ENCODE results near the gene PILRA.

PILRA gene

DNA sequence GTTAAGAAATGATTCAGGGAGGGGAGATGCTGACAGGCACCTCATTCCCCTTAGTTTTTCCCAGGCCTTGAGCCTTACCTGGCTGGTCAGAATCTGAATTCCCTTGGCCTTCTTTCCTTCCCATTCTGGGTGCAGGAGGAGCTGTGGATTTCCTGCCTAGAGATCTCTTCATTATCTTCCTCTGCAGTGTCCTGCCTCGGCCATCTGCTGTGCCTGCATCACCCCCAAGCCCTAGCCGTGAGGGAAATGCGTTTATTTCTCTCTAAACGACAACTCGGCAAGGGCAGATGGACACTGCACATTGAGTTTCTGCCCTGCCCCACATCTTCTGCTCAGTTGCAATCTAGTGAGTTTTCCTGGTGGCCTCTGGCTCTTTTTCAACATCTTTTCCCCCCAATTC is 28.5 kb downstream of the PILRA start:
- no peaks in the 10 kb centered on the region for H3K9me3 ChIP-seq (ENCODE audit: control insufficient read depth in 1 of 2, low read length in 2 of 2)
- no peak overlapping the region for H3K27ac ChIP-seq (ENCODE audit: low read depth, low read length)
- H3K9ac ChIP-seq (ENCODE audit: low read depth in 1 of 2, low read length in 2 of 2): no peak overlapping the region
- no peak overlapping the region for H3K4me3 ChIP-seq (ENCODE audit: low read depth in 1 of 2, low read length in 2 of 2)
- peaks cover 4% of the 10 kb centered on the region in 2 donors for H3K4me1 ChIP-seq (ENCODE audit: control insufficient read depth in 1 of 2, insufficient read depth in 2 of 2, low read length in 2 of 2)
- H3K27me3 ChIP-seq (ENCODE audit: control insufficient read depth in 1 of 2, insufficient read depth in 2 of 2, low read length in 2 of 2): no peaks in the 10 kb centered on the region
- H3K36me3 ChIP-seq (ENCODE audit: control insufficient read depth in 1 of 2, insufficient read depth in 2 of 2, low read length in 2 of 2): no peaks in the 10 kb centered on the region

DNA sequence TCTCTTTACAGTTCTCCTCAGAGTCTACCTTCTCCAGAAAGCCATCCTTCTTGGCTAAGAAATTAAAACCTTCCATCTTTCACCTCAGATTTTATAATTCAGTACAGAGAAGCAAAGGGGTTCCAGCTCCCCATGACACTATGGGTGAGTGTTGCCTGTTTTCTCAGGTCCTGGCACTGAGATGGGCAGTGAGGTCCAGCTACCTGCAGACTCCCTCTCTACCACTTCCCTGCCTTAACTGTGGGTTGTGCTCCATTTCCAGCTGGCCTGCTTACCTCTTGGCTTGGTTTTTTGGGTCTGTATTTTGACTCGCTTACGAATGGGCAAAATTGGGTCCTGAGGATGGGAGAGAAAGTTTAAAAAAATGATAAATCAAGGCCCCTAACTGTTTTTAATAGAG is 29.0 kb downstream of the PILRA start:
- H3K4me3 ChIP-seq (ENCODE audit: low read depth in 1 of 2, low read length in 2 of 2): no peak overlapping the region
- no peaks in the 10 kb centered on the region for H3K27me3 ChIP-seq (ENCODE audit: control insufficient read depth in 1 of 2, insufficient read depth in 2 of 2, low read length in 2 of 2)
- H3K4me1 ChIP-seq (ENCODE audit: control insufficient read depth in 1 of 2, insufficient read depth in 2 of 2, low read length in 2 of 2): peaks cover under 1% of the 10 kb centered on the region in 2 donors
- H3K36me3 ChIP-seq (ENCODE audit: control insufficient read depth in 1 of 2, insufficient read depth in 2 of 2, low read length in 2 of 2): no peaks in the 10 kb centered on the region
- H3K27ac ChIP-seq (ENCODE audit: low read depth, low read length): no peak overlapping the region
- H3K9me3 ChIP-seq (ENCODE audit: control insufficient read depth in 1 of 2, low read length in 2 of 2): no peaks in the 10 kb centered on the region
- no peak overlapping the region for H3K9ac ChIP-seq (ENCODE audit: low read depth in 1 of 2, low read length in 2 of 2)

DNA sequence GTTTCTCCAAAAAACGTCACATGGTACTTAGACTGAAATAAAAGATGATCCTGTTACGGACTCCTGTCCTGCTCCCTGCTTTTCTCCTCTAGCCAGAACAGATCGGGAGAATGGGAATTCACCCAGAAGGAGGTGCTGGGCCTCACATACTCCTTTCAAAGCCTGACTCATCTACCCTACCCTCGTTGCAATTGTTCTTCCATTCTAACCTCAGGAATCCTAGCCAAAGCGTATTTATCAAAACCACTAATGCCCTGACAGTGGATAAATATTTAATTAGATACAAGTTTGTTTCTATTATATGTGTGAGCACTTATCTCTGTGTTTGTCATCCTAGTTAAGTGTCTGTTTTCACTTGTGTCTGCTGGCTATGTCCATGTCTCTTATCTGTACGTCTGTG is 33.5 kb downstream of the PILRA start:
- Histone ChIP-seq H3K9me3 (ENCODE audit: control insufficient read depth in 1 of 2, low read length in 2 of 2) (no peaks in the 10 kb centered on the region), H3K27me3 (ENCODE audit: control insufficient read depth in 1 of 2, insufficient read depth in 2 of 2, low read length in 2 of 2) (no peaks in the 10 kb centered on the region), H3K4me1 (ENCODE audit: control insufficient read depth in 1 of 2, insufficient read depth in 2 of 2, low read length in 2 of 2) (no peaks in the 10 kb centered on the region), H3K9ac (ENCODE audit: low read depth in 1 of 2, low read length in 2 of 2) (no peak overlapping the region), H3K27ac (ENCODE audit: low read depth, low read length) (no peak overlapping the region), H3K4me3 (ENCODE audit: low read depth in 1 of 2, low read length in 2 of 2) (no peak overlapping the region), H3K36me3 (ENCODE audit: control insufficient read depth in 1 of 2, insufficient read depth in 2 of 2, low read length in 2 of 2) (no peaks in the 10 kb centered on the region)

DNA sequence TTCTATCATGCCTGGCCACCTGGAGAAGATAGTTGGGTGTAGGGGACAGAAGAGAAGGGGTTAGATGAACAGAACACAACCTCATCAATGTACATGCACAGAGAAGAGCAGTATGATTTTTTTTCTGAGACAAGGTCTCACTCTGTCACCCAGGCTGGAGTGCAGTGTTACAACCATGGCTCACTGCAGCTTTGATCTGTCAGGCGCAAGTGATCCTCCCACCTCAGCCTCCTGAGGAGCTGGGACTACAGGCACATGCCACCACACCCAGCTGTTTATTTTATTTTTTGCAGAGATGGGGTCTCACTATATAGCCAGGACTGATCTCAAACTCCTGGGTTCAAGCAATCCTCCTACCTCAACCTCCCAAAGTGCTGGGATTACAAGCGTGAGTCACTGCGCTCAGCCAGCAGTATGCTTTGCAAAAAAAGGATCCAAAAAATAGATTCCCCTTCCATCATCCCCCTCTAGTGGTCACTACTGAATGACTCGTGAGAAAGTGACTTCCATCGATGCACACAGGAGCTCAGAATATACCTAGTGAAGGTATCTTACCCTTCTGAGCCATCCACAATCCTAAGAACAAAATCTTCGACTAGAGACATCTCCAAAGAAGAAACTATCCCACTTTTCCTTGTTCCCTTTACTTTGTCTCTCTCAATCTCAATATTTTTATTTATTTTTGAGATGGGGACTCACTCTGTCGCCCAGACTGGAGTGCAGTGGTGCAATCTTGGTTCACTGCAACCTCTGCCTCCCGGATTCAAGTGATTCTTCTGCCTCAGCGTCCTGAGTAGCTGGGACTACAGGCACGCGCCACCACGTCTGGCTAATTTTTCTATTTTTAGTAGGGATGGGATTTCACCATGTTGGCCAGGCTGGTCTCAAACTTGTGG is 34.2 kb downstream of the PILRA start:
- no peaks in the 10 kb centered on the region for H3K36me3 ChIP-seq (ENCODE audit: control insufficient read depth in 1 of 2, insufficient read depth in 2 of 2, low read length in 2 of 2)
- H3K27ac ChIP-seq (ENCODE audit: low read depth, low read length): no peak overlapping the region
- no peak overlapping the region for H3K4me3 ChIP-seq (ENCODE audit: low read depth in 1 of 2, low read length in 2 of 2)
- H3K4me1 ChIP-seq (ENCODE audit: control insufficient read depth in 1 of 2, insufficient read depth in 2 of 2, low read length in 2 of 2): no peaks in the 10 kb centered on the region
- no peaks in the 10 kb centered on the region for H3K9me3 ChIP-seq (ENCODE audit: control insufficient read depth in 1 of 2, low read length in 2 of 2)
- H3K27me3 ChIP-seq (ENCODE audit: control insufficient read depth in 1 of 2, insufficient read depth in 2 of 2, low read length in 2 of 2): no peaks in the 10 kb centered on the region
- H3K9ac ChIP-seq (ENCODE audit: low read depth in 1 of 2, low read length in 2 of 2): no peak overlapping the region

DNA sequence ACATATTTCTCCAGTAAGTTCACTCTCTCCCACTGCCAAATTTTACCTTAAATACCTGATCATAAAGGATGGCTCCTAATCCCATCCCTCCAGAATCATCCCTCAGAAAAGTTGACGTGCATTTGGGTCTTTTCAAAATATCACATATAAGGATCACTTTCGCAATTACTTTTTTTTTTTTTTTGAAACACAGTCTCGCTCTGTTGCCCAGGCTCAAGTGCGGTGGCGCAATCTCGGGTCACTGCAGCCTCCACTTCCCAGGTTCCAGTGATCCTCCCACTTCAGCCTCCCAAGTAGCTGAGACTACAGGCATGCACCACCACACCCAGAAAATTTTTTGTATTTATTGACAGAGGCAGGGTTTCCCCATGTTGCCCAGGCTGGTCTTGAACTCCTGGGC is 37.8 kb downstream of the PILRA start:
- no peaks in the 10 kb centered on the region for H3K27me3 ChIP-seq (ENCODE audit: control insufficient read depth in 1 of 2, insufficient read depth in 2 of 2, low read length in 2 of 2)
- no peaks in the 10 kb centered on the region for H3K4me1 ChIP-seq (ENCODE audit: control insufficient read depth in 1 of 2, insufficient read depth in 2 of 2, low read length in 2 of 2)
- H3K4me3 ChIP-seq (ENCODE audit: low read depth in 1 of 2, low read length in 2 of 2): no peak overlapping the region
- no peaks in the 10 kb centered on the region for H3K9me3 ChIP-seq (ENCODE audit: control insufficient read depth in 1 of 2, low read length in 2 of 2)
- no peaks in the 10 kb centered on the region for H3K36me3 ChIP-seq (ENCODE audit: control insufficient read depth in 1 of 2, insufficient read depth in 2 of 2, low read length in 2 of 2)
- no peak overlapping the region for H3K27ac ChIP-seq (ENCODE audit: low read depth, low read length)
- H3K9ac ChIP-seq (ENCODE audit: low read depth in 1 of 2, low read length in 2 of 2): no peak overlapping the region

DNA sequence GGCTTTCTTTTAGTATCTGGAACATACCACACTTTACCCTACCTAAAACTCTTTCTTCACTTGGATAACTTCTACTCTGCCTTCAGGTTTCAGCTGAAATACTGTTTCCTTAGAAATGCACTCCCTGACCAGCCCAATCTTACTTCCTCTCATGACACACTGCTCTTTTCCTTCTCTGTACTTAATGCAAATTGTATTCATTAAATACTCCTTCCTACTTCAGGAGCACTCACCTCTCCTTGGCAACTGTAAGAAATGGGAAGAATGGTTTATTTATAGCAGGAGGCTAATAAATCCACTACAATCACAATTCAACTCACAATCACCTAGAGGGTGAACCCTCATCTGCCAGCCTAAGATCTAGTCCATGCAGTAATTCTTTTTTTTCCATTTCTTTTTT is 40.1 kb downstream of the PILRA start:
- Histone ChIP-seq H3K9ac (ENCODE audit: low read depth in 1 of 2, low read length in 2 of 2) (no peak overlapping the region), H3K27ac (ENCODE audit: low read depth, low read length) (no peak overlapping the region), H3K9me3 (ENCODE audit: control insufficient read depth in 1 of 2, low read length in 2 of 2) (no peaks in the 10 kb centered on the region), H3K4me1 (ENCODE audit: control insufficient read depth in 1 of 2, insufficient read depth in 2 of 2, low read length in 2 of 2) (no peaks in the 10 kb centered on the region), H3K4me3 (ENCODE audit: low read depth in 1 of 2, low read length in 2 of 2) (no peak overlapping the region), H3K27me3 (ENCODE audit: control insufficient read depth in 1 of 2, insufficient read depth in 2 of 2, low read length in 2 of 2) (no peaks in the 10 kb centered on the region), H3K36me3 (ENCODE audit: control insufficient read depth in 1 of 2, insufficient read depth in 2 of 2, low read length in 2 of 2) (no peaks in the 10 kb centered on the region)

DNA sequence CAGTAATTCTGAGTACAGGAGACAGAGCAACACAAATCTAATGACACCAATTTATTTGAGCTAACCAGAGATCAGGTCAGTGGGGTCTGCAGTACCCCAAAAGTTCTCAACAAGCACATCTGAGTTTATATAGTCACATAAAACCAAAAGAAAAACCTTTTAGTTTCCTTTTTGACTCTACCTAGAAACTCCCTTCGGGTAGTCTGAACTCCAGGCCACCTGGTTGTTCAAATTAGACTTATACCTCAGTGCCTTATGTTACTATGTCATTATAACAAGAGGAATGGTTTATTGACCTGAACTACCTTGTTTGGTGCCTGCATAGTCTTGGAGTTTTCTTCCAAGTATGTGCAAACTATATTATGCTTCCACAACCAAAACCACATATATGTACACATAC is 40.6 kb downstream of the PILRA start:
- Histone ChIP-seq H3K9ac (ENCODE audit: low read depth in 1 of 2, low read length in 2 of 2) (no peak overlapping the region), H3K36me3 (ENCODE audit: control insufficient read depth in 1 of 2, insufficient read depth in 2 of 2, low read length in 2 of 2) (no peaks in the 10 kb centered on the region), H3K4me3 (ENCODE audit: low read depth in 1 of 2, low read length in 2 of 2) (no peak overlapping the region), H3K4me1 (ENCODE audit: control insufficient read depth in 1 of 2, insufficient read depth in 2 of 2, low read length in 2 of 2) (no peaks in the 10 kb centered on the region), H3K27ac (ENCODE audit: low read depth, low read length) (no peak overlapping the region), H3K9me3 (ENCODE audit: control insufficient read depth in 1 of 2, low read length in 2 of 2) (no peaks in the 10 kb centered on the region), H3K27me3 (ENCODE audit: control insufficient read depth in 1 of 2, insufficient read depth in 2 of 2, low read length in 2 of 2) (no peaks in the 10 kb centered on the region)

DNA sequence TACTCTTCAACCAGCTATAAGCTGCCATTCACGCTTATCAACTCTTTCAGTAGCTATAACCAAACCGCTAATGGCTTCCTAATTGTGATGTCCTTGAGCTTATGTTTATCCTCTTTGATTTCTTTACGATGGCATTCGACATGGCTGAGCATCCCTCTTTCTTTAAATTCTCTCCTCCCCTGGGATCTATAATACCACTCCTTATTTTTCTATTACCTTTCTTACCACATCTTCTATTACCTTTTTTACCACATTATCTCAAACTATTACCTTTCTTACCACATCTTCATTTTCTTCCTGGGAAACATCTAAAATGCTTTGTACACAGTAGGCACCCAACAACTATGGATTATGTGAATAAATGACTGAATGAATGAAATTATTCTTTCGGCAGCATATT is 42.2 kb downstream of the PILRA start:
- Histone ChIP-seq H3K4me1 (ENCODE audit: control insufficient read depth in 1 of 2, insufficient read depth in 2 of 2, low read length in 2 of 2) (no peaks in the 10 kb centered on the region), H3K36me3 (ENCODE audit: control insufficient read depth in 1 of 2, insufficient read depth in 2 of 2, low read length in 2 of 2) (no peaks in the 10 kb centered on the region), H3K27ac (ENCODE audit: low read depth, low read length) (no peak overlapping the region), H3K4me3 (ENCODE audit: low read depth in 1 of 2, low read length in 2 of 2) (no peak overlapping the region), H3K27me3 (ENCODE audit: control insufficient read depth in 1 of 2, insufficient read depth in 2 of 2, low read length in 2 of 2) (no peaks in the 10 kb centered on the region), H3K9me3 (ENCODE audit: control insufficient read depth in 1 of 2, low read length in 2 of 2) (no peaks in the 10 kb centered on the region), H3K9ac (ENCODE audit: low read depth in 1 of 2, low read length in 2 of 2) (no peak overlapping the region)

DNA sequence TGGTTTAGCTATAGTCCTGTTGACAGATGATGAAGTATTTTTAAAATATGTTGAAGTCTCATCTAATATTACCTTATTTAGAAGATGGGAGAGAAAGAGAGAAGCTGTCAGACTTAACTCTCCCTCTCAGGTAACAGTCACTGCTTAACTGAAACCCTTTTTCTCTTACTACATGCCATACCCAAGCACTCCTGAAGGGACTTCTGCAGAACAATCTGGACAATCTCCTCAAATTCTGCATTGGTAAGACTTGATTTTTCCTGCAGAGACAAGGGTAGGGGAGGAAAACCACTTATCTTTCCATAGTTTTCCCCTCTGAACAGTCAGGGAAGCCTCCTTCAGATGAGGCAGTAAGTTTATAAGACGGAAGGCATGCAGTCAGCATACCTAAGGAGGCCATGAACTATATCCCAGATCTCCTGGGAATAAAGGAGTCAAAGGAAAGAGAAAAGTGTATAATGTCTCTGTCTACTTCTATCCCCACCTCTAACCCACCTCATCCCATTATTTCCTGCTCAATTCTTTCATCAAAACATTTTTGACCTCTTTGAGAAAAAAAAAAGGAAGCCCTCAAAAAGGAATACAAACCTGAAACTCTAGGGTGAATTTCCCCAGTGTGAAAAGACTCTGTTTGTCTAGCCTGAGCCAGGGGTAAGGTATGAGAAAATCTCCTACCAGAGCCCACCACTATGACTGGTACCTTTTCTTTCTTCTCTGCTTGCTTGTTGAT is 45.8 kb downstream of the PILRA start:
- H3K27ac ChIP-seq (ENCODE audit: low read depth, low read length): no peak overlapping the region

DNA sequence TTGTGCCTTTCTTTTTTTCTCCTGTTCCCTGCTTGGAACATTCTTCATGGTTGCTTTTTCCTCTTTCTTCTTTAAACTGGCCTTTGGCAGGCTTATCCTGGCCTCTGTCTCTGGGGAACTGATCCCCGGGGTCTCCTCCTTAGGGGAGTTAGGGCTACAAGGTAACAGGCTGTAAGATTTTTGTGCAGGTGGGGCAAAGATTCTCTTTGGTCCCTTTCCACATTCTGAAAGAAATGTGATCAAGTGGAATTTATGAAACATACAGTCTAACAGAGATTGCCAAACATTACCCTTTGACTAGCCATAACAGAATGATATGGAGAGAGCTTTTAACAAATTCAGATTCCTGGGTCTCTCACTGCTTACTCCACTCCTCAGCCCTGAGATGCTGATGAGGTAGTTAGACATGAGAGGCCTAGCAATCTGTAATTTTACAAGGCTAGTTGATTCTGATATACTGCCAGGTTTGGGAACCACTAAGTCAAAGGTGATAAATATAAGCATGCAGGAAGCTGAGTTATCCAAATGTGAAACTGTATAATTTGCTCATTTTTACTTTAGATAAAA is 46.5 kb downstream of the PILRA start:
- no peak overlapping the region for H3K4me3 ChIP-seq (ENCODE audit: low read depth in 1 of 2, low read length in 2 of 2)
- H3K9ac ChIP-seq (ENCODE audit: low read depth in 1 of 2, low read length in 2 of 2): no peak overlapping the region
- H3K27ac ChIP-seq (ENCODE audit: low read depth, low read length): no peak overlapping the region
- no peaks in the 10 kb centered on the region for H3K27me3 ChIP-seq (ENCODE audit: control insufficient read depth in 1 of 2, insufficient read depth in 2 of 2, low read length in 2 of 2)
- no peaks in the 10 kb centered on the region for H3K9me3 ChIP-seq (ENCODE audit: control insufficient read depth in 1 of 2, low read length in 2 of 2)
- no peaks in the 10 kb centered on the region for H3K36me3 ChIP-seq (ENCODE audit: control insufficient read depth in 1 of 2, insufficient read depth in 2 of 2, low read length in 2 of 2)
- no peaks in the 10 kb centered on the region for H3K4me1 ChIP-seq (ENCODE audit: control insufficient read depth in 1 of 2, insufficient read depth in 2 of 2, low read length in 2 of 2)

More for the DNA sequence above, 45.8 kb downstream of the PILRA start:
- Histone ChIP-seq H3K4me1 (ENCODE audit: control insufficient read depth in 1 of 2, insufficient read depth in 2 of 2, low read length in 2 of 2) (no peaks in the 10 kb centered on the region), H3K9me3 (ENCODE audit: control insufficient read depth in 1 of 2, low read length in 2 of 2) (no peaks in the 10 kb centered on the region), H3K9ac (ENCODE audit: low read depth in 1 of 2, low read length in 2 of 2) (no peak overlapping the region), H3K36me3 (ENCODE audit: control insufficient read depth in 1 of 2, insufficient read depth in 2 of 2, low read length in 2 of 2) (no peaks in the 10 kb centered on the region), H3K27me3 (ENCODE audit: control insufficient read depth in 1 of 2, insufficient read depth in 2 of 2, low read length in 2 of 2) (no peaks in the 10 kb centered on the region), H3K4me3 (ENCODE audit: low read depth in 1 of 2, low read length in 2 of 2) (no peak overlapping the region)

All from duodenal mucosa (tissue), 2 donors.